B cell (primary cell): ENCODE results near the gene APPBP2.

Experiments used
- CTCF ChIP-seq: fragments of 200-600 bp; IDR thresholded peaks from one replicate; pipeline ENCODE4 v1.8.0; 2022; ENCODE audit warnings: antibody characterized with exemption, mild to moderate bottlenecking
- EZH2 ChIP-seq: IDR thresholded peaks from 2 replicates; pipeline ENCODE4 v1.6.1; 2012; ENCODE audit warnings: borderline replicate concordance, low read depth, mild to moderate bottlenecking, moderate library complexity, low read length; ENCODE audit not compliant: insufficient read depth, poor library complexity, severe bottlenecking

DNA sequence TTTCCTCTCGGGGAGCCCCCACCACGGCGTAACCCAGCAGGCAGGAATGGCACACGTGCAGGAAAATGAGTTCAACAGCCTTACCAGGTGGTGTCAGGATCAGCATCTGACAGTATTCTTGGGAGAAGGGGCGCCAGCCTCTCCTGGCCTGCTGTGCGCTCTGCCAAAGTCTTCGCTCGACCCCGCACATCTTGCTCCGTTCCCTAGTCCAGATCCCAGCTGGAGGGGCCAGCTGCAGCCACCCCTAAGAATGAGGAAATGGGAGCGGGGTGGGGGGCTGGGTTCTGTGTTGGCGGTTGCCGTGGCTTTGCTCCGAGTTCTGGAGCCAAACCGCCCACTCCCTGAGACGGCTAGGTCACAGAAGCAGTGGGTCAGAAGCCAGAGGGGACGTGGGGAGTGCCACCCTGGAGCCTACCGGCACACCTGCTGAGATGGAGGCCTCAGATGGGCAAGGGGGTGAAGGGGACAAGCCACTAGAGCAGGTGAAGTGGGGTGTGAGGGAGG, 103.8 kb downstream of the APPBP2 start, which contains the start of gene CHCT1:
- TF ChIP-seq CTCF (no peak), EZH2 (no peak)
